ENCODE results near the gene ADGRL3.
"Not testable (repeated sequence)": the region's sequence is repeated elsewhere in the genome, so short reads cannot be mapped to it uniquely, and the experiment has no call there.

Gene ADGRL3

DNA sequence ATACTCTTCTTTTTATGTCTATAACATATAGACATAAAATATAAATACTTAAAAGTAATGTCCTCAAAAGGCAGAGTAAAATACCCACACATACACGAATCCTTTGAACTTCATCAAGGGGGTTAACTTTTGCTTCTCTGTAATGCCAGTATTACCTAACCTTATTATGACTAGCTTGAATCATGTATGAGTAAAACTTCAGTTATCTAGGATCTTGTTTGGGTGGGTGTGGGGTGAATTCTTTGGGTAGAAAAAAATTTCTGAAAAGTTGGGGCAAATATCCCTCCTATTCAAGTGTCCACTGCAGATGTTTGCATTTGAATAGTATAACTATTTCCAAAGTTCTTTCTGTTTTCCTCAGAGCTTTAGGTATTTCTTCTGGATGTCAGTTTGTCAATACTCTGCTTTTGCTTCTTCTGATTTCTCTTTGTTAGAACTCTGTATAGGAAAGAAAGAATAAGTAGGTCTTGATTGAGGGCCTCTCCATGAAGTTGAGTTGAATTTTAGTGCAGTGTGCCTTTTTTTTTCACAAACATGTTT lies 173.8 kb downstream of the ADGRL3 start:
- DNase-seq, result no peak

DNA sequence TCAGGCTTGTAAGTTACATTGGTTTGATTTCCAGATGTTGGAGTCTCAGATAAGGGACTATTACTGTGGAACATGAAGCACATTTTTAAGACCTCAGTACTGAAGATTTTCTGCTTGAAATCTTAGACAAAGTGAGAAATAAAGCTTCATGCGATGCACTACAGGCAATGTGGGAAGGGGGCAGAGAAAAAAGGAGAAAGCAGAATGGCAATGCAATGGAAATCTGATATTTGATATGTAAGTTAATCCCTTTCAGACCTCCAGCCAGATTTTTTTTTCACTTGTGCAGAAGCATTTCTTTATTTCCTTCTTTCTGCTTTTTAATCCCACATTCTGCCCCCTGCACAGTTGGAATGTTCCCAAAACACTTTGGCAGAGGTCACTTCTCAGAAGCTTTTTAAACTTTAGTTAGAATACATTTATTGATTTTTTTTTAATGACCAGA lies 174.3 kb downstream of the ADGRL3 start:
- no peak for DNase-seq

DNA sequence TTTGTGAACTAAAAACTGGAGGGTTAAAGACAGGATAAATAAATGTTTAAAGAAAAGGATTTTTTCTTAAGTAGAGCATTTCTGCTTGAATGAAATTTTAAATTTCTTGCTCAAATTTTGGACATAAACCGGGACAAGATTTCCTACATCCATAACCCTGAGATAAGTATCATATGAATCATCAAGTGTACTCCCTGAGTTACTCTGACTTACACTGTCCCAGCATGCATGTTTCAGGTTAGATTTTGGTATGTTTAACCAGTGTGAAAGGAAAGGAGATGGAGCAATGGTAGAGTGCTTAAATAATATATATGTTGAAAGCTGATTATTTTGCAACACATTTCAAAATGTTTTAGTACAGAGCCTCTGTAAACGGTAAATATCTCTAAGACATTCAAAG lies 175.2 kb downstream of the ADGRL3 start:
- DNase-seq, result no peak

DNA sequence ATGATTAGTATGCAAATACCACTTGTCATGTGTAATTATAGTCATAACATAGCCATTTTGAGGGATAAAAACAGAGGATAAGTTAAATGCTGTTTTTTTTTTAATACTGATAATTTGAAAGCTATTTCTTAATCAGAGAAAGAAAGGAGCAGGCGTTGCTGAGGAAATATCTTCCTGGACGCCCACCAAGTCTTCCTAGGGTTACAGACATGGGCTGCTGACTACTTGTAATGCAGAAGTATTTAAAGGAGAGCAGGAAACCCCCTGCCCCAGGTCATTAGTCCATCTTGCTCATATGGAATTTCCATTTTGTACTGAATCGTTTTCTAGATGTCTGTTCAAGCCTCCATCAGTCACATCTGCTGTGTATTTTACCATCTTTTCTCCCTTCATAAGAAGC lies 176.2 kb downstream of the ADGRL3 start:
- DNase-seq, result no peak

DNA sequence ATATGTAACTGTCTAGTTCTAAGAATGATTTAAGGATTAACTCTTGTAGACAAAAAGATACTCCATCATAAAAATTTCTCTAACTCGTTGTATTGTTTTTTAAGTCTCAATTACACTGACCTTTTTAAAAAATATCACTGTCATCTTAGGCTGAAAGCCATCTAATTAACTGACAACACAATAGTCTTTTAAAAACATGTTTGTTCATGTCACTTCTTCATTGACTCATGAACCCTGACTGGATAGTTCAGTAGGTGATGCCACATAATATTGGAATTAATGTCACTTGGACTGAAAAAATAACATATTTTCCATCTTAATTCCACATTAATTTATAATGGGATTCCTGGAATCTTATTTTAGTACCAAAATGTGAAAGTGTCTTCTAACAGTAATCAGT lies 179.3 kb downstream of the ADGRL3 start:
- no peak for DNase-seq

DNA sequence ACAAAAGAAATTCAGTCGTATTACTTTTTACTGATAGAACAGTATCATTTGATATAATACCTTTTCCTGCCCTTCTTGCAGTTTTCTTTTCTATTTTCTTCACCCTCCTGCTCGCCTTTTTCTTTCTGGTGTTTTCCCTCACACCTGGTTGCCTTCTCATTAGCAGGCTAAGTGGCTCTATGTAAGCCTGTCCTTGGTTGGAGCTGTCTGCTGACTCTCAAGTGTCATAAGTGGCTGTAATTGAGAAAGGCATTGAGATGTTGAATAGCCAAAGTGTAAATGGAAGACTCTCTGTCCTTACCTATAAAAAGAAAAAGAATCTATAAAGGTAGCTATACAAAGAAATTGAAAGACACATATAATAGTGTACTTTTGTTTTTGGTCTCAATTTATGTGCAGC lies 180.7 kb downstream of the ADGRL3 start:
- DNase-seq, result no peak

DNA sequence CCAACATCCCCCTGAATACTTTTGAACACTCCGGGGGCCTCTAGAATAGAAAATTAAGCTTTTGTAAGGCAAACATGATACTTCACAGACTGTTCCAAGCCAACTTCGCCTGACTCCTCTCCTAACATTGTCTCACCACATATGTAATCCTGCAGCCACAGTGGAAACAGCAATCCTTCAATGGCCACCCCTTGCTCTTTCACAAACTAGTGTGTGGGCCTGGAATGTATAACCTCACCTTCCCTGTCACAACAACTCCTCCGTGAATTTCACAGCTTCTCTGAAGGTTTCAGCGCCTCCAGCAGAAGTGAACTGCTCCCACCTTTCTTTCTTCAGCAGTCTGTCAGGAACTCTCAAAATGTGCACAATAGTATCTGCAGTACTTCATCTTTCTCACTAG lies 185.1 kb downstream of the ADGRL3 start:
- no peak for DNase-seq

DNA sequence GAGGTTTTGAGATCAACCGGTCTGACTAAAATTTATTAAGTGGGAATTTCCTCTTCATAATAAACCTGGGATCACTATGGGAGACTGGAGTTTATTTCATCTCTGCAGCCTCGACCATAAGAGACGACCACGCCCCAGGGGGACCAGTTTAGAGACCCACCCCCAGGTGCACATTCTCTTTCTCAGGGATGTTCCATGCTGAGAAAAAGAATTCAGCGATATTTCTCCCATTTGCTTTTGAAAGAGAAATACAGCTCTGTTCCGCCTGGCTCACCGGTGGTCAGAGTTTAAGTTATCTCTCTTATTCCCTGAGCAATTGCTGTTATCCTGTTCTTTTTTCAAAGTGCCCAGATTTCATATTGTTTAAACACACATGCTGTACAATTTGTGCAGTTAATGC lies 187.2 kb downstream of the ADGRL3 start:
- not testable (repeated sequence) for DNase-seq

DNA sequence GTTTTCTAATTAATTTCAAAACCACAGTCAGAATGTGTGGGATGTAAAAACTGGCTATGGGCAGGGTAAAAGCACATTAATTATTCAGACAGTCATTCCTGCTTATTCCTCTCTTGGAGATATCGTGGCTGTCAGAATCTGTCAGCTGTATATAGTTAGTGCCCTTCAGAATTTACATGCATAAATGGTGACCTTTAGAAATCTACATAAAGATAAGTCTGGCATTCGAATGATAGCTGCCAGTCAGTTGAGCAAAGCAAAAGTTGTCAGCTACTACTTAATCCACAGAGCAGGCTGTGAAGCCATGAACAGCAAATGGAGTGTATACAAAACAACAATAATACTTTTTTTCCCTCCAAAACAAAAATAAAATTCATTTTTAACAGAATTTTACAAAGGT lies 189.5 kb downstream of the ADGRL3 start:
- no peak for DNase-seq

DNA sequence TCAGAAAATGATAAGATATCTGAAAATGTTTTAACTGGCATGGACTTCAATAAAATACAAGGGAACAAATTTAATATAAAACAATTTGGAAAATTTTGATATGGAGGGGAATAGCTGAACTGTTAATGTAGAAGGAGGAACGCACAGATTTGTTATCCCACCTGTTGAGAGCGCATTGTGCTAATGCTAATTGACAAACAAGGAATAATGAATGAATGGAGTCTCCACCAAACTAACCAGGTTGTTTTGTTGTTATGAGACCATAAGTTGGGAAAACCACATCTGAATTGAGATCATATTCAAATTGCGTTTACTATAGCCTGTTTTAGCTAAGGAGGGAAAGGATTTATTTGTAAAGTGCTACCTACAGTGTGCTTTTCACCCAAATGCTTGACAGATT lies 195.6 kb downstream of the ADGRL3 start:
- no peak for DNase-seq

DNA sequence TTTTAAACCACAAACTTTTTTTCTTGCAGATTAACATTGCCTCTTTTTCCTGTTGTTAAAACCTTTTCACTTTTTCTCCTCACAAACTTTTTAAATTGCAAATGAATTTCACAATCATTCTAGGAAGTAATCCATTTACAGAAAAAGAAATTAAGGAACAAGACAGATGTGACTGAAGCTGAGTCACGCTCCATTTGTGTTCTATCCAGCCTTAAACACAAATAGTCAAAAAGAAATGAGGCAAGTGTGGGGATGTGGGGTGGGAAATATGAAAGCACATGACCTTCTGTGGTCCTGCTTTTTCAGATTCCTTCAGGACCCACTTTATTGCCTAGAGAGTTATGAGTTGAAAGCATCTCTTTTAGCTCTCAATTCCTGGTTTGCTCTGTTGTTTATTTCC lies 197.0 kb downstream of the ADGRL3 start:
- no peak for DNase-seq

DNA sequence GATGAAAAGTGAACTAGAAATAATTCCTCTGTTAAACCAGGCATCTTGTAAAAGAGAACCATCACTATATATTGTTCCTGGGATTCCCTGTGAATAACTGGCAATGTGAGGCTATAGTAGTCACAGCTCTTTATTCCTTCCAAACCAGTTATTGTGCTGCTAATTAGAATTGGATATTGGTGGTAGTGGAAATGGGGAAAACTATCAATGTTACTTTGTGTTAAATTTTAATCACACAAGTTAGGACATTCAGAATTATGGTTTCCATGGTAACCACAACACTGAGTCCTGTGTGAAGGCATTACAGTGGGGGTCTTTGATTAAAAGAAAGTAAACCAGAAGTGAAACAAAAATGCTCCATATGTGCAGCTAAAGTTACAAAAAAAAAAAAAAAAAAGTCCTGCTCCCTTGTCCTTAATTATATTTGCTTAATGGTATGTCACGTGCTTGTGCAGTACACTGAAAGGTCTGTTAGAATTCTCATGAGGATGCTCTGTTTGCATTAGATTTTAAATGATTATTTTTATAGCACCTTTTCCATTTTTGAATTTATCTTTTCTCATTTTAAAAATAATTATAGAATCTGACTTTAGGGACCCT lies 200.4 kb downstream of the ADGRL3 start:
- no peak for DNase-seq

DNA sequence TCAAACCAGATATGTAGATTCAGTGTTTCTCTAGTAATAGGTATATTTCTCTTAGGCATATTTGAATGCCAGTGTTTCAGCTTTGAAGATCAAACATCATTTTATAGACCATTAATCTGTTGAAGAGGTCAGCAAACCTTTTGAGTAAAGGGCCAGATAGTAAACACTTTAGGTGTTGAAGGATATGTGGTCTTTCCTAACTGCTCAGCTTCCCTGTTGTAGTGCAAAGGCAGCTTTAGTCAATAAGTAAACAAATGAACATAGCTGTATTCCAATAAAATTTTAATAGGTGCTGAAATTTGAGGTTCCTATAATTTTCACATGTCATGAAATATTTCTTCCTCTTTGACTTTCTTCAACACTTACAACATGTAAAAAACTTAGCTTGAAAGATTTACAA lies 201.6 kb downstream of the ADGRL3 start:
- DNase-seq, result peak; percentile 58

DNA sequence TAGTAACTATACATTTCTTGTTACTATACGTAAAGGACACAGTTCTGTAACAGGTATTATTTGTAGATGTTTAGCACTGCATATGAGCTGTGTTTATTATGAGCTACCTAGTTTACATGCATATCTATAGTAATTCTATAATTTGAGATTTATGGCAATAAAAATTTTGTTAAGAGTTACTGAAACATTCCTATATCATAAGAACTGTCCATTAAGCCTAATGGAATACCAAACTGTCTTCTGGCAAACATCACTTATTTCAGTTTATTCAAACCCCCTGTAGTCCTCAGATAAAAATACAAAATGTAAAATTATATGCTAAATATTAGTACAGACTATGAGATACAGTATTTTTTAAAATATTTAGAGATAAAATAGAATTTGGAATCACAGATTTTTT lies 205.2 kb downstream of the ADGRL3 start:
- DNase-seq, result no peak

DNA sequence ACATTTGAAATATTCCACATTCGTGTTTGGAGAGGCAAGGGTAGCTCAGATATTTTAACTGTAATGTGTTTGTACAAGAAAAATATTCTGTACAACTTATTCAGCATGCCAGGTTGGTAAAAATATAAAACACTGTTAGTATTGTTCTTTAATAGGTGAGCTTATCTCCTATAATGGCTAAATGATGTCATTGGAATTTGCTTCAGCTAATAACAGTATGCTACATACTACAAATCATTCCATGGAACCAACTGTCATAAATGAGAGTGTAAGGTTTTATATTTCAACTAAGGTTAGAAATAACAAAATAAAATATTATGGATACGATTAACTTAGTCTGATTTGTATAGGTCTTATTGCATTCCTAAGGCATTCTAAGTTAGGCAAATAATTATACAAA lies 206.6 kb downstream of the ADGRL3 start:
- no peak for DNase-seq

DNA sequence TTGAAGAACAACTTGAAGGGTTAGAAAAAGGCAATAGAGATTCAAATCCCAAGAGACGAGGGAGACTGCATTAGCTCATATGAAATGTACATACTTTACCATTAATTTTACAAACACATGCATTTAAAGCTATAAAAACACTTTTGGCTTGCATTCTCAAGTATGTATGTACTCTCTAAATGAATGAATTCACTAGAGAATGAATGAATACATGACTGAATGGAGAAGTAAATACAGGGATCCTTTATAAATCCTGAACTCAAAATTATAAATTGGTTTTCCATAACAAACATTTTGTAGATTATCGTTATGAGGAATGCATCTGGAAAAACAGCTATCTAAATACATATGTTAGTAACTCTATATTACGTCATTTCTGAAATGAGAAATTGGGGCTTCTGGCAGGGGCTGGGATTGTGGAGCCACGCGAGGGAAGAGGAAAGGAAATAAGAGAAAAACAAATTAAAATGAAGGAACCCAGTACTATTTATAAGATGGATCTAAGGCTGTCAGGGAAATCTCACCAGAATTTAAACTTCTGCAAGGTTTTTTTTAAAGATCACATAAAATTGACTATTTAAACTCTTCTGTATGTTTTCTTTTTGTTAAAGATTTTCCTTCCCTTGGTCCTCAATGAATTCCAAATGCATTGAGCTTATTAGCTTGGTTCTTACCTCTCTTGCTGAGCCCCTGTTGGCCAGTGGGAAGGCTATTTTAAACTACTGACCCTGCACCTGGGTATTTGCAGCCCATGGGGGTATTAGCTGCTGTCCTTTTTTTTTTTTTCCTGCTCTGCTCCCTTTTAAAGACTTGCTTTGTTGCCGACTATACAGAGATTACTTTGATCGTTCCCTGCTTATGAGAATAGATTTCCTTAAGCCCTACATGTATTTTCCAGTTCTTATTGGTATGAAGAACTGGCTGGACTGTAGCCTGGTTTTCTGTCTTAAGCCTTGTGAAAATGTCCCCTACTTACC lies 207.8 kb downstream of the ADGRL3 start:
- peak; percentile 79 for DNase-seq

DNA sequence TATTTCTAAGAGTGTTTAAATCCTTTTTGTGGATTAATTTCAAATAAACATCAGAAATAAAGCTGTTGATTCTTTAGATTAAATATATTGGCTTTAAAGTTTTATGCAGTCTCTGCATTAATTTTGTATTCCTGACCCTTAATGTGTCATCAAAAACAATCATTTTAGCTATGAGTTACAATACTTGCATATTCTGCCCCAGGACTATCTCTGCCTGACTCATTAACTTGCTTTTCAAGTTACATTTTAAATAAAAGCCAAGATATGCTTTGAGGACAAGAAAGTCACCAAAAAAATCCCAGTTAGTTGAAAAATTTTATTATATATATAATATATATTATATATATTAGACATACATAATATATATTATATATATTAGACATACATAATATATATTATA lies 208.7 kb downstream of the ADGRL3 start:
- no peak for DNase-seq

DNA sequence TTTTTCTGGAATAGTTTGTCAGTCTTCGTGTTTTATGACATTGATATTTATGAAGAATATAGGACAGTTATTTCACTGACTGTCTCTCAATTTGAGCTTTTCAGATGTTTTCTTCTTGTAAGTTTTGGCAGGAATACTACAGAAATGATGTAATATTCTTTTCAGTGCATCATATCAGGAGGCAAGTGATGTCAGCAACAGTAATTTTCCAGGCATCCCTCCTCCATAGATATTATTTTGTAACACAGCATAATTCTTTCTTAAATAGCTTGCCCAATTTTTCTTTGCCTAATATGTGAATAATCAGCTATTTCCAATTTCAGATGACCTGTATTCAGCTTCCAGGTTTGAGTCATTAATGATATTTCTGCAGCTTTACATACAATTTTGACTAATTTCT lies 211.1 kb downstream of the ADGRL3 start:
- no peak for DNase-seq

DNA sequence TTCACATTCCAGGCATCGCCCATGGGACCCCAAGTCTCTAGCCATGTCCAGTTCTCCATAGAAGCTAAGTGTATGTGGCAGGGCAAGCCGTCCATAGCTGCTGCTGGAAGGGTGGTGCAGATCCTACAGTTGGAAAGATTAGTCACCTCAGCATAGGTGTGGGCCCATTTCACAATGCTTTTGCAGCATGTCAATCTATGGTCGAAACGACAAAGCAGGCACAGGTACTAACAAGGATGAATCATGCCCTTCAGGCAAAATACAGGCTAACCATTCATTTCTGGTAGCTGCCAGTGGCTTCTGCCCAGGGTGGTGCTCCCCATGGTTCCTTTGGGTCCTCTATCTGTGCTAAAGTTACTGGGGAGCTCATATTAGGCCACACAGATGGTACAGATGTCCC lies 225.2 kb downstream of the ADGRL3 start:
- no peak for DNase-seq

DNA sequence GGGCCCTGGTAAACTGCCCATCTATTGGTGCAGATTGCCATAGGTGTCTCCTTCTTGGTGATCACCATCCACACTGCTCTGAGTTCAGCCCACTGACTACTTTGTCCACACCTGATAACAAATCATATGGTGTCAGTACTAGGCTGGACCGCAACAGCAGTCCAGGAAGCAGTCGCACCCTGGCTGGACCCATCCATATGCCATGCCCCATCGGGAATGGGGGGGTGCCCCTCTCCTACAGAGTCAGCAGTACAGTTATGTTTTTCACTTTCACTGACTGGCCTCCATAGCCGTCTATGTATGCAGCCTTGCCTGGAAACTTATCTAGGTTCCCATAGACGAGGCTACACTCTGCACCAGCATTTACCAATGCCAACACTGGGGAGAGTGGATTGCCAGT lies 226.1 kb downstream of the ADGRL3 start:
- DNase-seq, result no peak

DNA sequence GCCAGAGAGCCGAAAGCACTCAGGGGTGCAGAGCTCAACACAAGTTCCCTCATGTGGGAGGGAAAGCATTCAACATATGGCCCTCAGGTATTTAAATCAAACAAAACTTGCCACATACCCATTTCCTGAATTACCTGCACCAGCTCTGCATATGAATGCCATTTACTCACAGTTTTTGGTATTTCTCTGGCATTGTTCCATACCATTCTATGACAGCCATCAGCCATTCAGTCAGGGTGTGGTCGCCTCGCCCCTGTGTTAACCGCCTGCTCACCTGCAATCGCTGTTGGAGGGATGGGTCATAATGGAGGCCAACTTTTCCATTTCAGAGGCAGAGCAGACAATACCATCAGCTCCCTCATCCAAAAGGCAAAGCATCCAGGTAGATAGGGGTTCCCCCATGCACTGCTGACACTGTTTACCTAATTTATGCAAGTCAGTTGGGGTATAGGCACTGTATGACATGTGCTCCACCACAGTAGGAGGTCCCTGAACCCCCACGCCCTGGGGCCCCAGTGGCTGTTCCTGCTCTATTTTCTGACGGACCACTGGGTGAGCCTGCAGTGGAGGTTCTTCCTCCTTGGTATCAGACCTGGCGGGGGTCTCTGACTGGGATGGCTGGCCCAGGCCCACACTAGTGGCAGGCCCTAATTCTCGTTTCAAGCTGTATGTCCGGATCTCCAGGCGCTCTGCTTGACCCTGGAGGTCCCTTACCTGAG lies 227.1 kb downstream of the ADGRL3 start:
- DNase-seq, result no peak

DNA sequence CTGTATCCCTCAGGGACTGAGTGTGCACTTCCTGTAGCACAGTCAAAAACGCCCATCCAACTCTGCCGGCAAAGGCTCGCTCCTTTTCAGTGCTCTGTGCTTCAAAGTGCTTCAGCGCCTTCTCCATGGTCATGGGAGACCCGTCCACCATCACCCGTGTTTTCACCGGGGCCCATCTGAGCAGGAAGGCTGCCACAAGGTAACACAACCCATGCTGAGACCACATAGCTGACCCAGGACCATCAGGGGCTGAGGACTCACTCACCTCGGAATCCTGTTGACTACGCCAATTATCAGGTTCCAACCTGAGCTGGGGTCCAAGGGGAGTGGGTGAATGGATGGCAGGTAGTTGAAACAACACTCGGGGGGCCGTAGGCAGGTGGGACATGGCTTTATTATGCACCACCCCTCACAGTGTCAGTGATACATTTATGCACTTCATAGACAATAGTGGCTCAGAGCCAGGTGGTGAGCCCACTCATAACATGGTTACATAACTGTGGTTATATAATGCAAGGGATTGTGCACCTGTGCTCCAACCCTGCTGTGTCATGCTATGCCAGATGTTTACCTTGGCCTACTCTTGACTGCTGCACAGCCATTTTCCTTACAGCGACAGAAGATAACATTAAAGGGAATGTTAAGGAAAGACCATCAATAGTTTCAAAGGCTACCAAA lies 227.8 kb downstream of the ADGRL3 start:
- DNase-seq, result peak; percentile 23

DNA sequence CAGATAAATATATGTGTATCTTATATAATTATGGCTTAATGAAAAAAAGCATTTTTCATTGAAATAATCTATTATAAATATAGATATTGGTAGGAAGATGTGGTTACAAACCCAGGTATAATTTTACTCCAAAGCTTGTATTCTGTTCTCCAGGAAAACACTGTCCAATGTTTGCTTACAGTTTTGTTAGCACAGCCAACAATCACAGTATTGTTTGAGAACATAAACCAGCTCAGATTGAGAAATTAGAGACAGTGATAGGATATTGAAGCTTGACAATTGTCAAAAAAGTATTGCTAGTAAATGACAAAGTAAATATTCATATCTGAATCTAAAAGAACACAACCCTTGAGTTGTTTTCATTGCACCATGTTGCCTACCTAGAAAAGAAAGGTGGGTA lies 228.8 kb downstream of the ADGRL3 start:
- DNase-seq, result no peak
